Neural cell (in vitro differentiated cells): ENCODE data around the gene MEF2A. TPM values are rescaled to one million over a fixed set of nuclear protein-coding genes. Genes with fewer than 3 reads are reported as not detected.

Experiments
- H2AFZ ChIP-seq: fragments of 200-600, 300-800 bp; sonication (generic), shearing (Covaris generic); 2 replicates; pipeline ENCODE4 v1.6.0; 2014; ENCODE audit warnings: low read depth, mild to moderate bottlenecking, antibody characterized with exemption, low read length, moderate library complexity
- H3F3A ChIP-seq: fragments of 200-600 bp; shearing (Covaris generic); 2 replicates; pipeline ENCODE4 v1.6.1; 2016; ENCODE audit warnings: mild to moderate bottlenecking, moderate library complexity, mixed read lengths, antibody characterized with exemption, low read length; ENCODE audit not compliant: insufficient read depth, poor library complexity, severe bottlenecking
- H3K27ac ChIP-seq: fragments of 200-600, 300-800 bp; sonication (generic), shearing (Covaris generic); 2 replicates; pipeline ENCODE4 v1.5.1; 2014; ENCODE audit warnings: mild to moderate bottlenecking, low read length, moderate library complexity
- H3K27me3 ChIP-seq: fragments of 300-800, 200-600 bp; sonication (generic), shearing (Covaris generic); 2 replicates; pipeline ENCODE4 v1.6.0; 2014; ENCODE audit warnings: mild to moderate bottlenecking, low read depth, low read length, moderate library complexity; ENCODE audit not compliant: insufficient read depth
- H3K36me3 ChIP-seq: fragments of 300-800, 200-600 bp; sonication (generic), shearing (Covaris generic); 2 replicates; pipeline ENCODE4 v1.5.1; 2014; ENCODE audit warnings: mild to moderate bottlenecking, antibody characterized with exemption, low read length, moderate library complexity; ENCODE audit not compliant: insufficient read depth
- H3K4me2 ChIP-seq: fragments of 300-800, 200-600 bp; sonication (generic), shearing (Covaris generic); 2 replicates; pipeline ENCODE4 v1.6.0; 2014; ENCODE audit warnings: mild to moderate bottlenecking, low read length
- H3K4me3 ChIP-seq: fragments of 300-800, 200-600 bp; sonication (generic), shearing (Covaris generic); 2 replicates; pipeline ENCODE4 v1.5.1; 2014; ENCODE audit warnings: mild to moderate bottlenecking, low read length, moderate library complexity
- H3K79me2 ChIP-seq: fragments of 200-600 bp; shearing (Covaris generic); replicated peaks from 2 replicates; pipeline ENCODE4 v1.6.0; 2014; ENCODE audit warnings: mild to moderate bottlenecking, low read length, moderate library complexity; ENCODE audit not compliant: insufficient read depth
- H3K9ac ChIP-seq: fragments of 300-800, 200-600 bp; sonication (generic), shearing (Covaris generic); 2 replicates; pipeline ENCODE4 v1.6.1; 2016; ENCODE audit warnings: mild to moderate bottlenecking, low read length, mixed read lengths
- H3K9me2 ChIP-seq: fragments of 200-600 bp; shearing (Covaris generic); 2 replicates; pipeline ENCODE4 v1.6.1; 2016; ENCODE audit warnings: mild to moderate bottlenecking, low read length, mixed read lengths; ENCODE audit not compliant: insufficient read depth
- H3K9me3 ChIP-seq: fragments of 200-600, 300-800 bp; sonication (generic), shearing (Covaris generic); 2 replicates; pipeline ENCODE4 v1.6.1; 2016; ENCODE audit warnings: mild to moderate bottlenecking, mixed run types, low read length, moderate library complexity, mixed read lengths
- H4K20me1 ChIP-seq: fragments of 200-600 bp; shearing (Covaris generic); 2 replicates; pipeline ENCODE4 v1.6.1; 2016; ENCODE audit warnings: mild to moderate bottlenecking, mixed run types; ENCODE audit not compliant: insufficient read depth
- CTCF ChIP-seq: fragments of 450-650 bp; IDR thresholded peaks from 2 replicates; pipeline ENCODE4 v1.5.1; 2014; ENCODE audit warnings: antibody characterized with exemption, mild to moderate bottlenecking, moderate library complexity; ENCODE audit not compliant: poor library complexity, severe bottlenecking
- EP300 ChIP-seq: fragments of 450-650 bp; conservative IDR thresholded peaks from 2 replicates; pipeline ENCODE4 v1.6.1; 2014; ENCODE audit warnings: antibody characterized with exemption, mild to moderate bottlenecking, moderate library complexity; ENCODE audit not compliant: poor library complexity, severe bottlenecking
- EZH2 ChIP-seq: fragments of 200-600, 300-800 bp; shearing (Covaris generic), sonication (generic); IDR thresholded peaks from 2 replicates; pipeline ENCODE4 v1.6.1; 2014; ENCODE audit warnings: antibody characterized with exemption, low read length, borderline replicate concordance, mild to moderate bottlenecking; ENCODE audit not compliant: insufficient read depth, poor library complexity, severe bottlenecking
- MXI1 ChIP-seq: fragments of 450-650 bp; conservative IDR thresholded peaks from 2 replicates; pipeline ENCODE4 v1.6.1; 2014; ENCODE audit warnings: antibody characterized with exemption, mild to moderate bottlenecking; ENCODE audit not compliant: poor library complexity, severe bottlenecking
- POLR2AphosphoS5 ChIP-seq: IDR thresholded peaks from 2 replicates; pipeline ENCODE4 v1.6.1; 2012
- RAD21 ChIP-seq: fragments of 450-650 bp; conservative IDR thresholded peaks from 2 replicates; pipeline ENCODE4 v1.6.1; 2014; ENCODE audit warnings: antibody characterized with exemption, mild to moderate bottlenecking, moderate library complexity
- REST ChIP-seq: IDR thresholded peaks from 2 replicates; pipeline ENCODE4 v1.6.1; 2012; ENCODE audit warnings: borderline replicate concordance
- SMC3 ChIP-seq: fragments of 450-650 bp; conservative IDR thresholded peaks from 2 replicates; pipeline ENCODE4 v1.6.1; 2014; ENCODE audit warnings: antibody characterized with exemption, mild to moderate bottlenecking, moderate library complexity; ENCODE audit not compliant: poor library complexity
- TAF1 ChIP-seq: IDR thresholded peaks from 2 replicates; pipeline ENCODE4 v1.6.1; 2012; ENCODE audit warnings: low read depth
- polyA plus RNA-seq: library from polyadenylated mRNA; depleted of rRNA; stranded (reverse); fragments of >200 nt; gene quantifications from 2 replicates; pipeline ENCODE4 v1.2.3, GENCODE V29; 2014

Gene MEF2A
- polyA plus RNA-seq, 1 donor from 2014 or later: 32.2 TPM

GRCh38 chr15:99731336-99732123, 165.7 kb downstream of the MEF2A start:
- Histone ChIP-seq H2AFZ (no peak overlapping the region), H3K79me2 (no peaks in the 10 kb centered on the region), H3K9me2 (no peaks in the 10 kb centered on the region), H4K20me1 (no peaks in the 10 kb centered on the region), H3K27me3 (no peaks in the 10 kb centered on the region), H3K4me3 (peak overlapping the region; percentile 90), H3K4me2 (no peak overlapping the region), H3K36me3 (peaks cover 4% of the 10 kb centered on the region), H3K27ac (no peak overlapping the region), H3F3A (no peaks in the 10 kb centered on the region), H3K9me3 (no peaks in the 10 kb centered on the region), H3K9ac (no peak overlapping the region)
- TF ChIP-seq CTCF (no peak), EZH2 (no peak), SMC3 (no peak), REST (no peak), TAF1 (no peak)

GRCh38 chr15:99732124-99732750, 166.5 kb downstream of the MEF2A start:
- Histone ChIP-seq H3K27ac (no peak overlapping the region), H3K36me3 (peaks cover 4% of the 10 kb centered on the region), H4K20me1 (no peaks in the 10 kb centered on the region), H2AFZ (peak overlapping the region; percentile 30), H3F3A (no peaks in the 10 kb centered on the region), H3K9ac (peak overlapping the region; percentile 66), H3K4me3 (peak overlapping the region; percentile 90), H3K79me2 (no peaks in the 10 kb centered on the region), H3K9me3 (no peaks in the 10 kb centered on the region), H3K4me2 (peak overlapping the region; percentile 70), H3K27me3 (no peaks in the 10 kb centered on the region), H3K9me2 (no peaks in the 10 kb centered on the region)
- TF ChIP-seq EZH2 (no peak), POLR2AphosphoS5 (no peak), REST (no peak), MXI1 (no peak), CTCF (no peak), TAF1 (no peak), SMC3 (no peak), EP300 (no peak), RAD21 (no peak)
